Neutrophil (primary cell): ENCODE measurements around the gene CD300LB.

ENCODE experiments used
- H3K27ac ChIP-seq: fragments of 200-600 bp; sonication (generic); 2 replicates; pipeline ENCODE4 v1.5.1; 2016; ENCODE audit warnings: mild to moderate bottlenecking, moderate library complexity
- H3K27me3 ChIP-seq: fragments of 200-600 bp; sonication (generic); 2 replicates; pipeline ENCODE4 v1.6.0; 2016; ENCODE audit warnings: mild to moderate bottlenecking
- H3K36me3 ChIP-seq: fragments of 200-600 bp; sonication (generic); 2 replicates; pipeline ENCODE4 v1.5.1; 2017
- H3K4me1 ChIP-seq, 2 experiments: fragments of 200-600 bp in 1 of 2; sonication (generic) in 1 of 2; 1 replicate in 1 of 2; 2 replicates in 1 of 2; pipeline versions ENCODE4 v1.5.1 to v1.6.1; 2013 to 2016; ENCODE audit warnings: low read depth in 1 of 2, low read length in 1 of 2, mild to moderate bottlenecking in 1 of 2, moderate library complexity in 1 of 2; ENCODE audit not compliant: control insufficient read depth in 1 of 2, insufficient read depth in 1 of 2
- H3K4me3 ChIP-seq, 2 experiments: fragments of 200-600 bp in 1 of 2; sonication (generic) in 1 of 2; 1 replicate in 1 of 2; 2 replicates in 1 of 2; pipeline ENCODE4 v1.5.1; 2013 to 2016; ENCODE audit warnings: low read depth in 1 of 2, low read length in 1 of 2, mild to moderate bottlenecking in 1 of 2, moderate library complexity in 1 of 2
- H3K9me3 ChIP-seq: fragments of 200-600 bp; sonication (generic); 2 replicates; pipeline ENCODE4 v1.5.1; 2016
- CTCF ChIP-seq: fragments of 200-600 bp; sonication (generic); IDR thresholded peaks from 2 replicates; pipeline ENCODE4 v1.5.1; 2016; ENCODE audit warnings: antibody characterized with exemption

CD300LB gene

GRCh38 chr17:74542727-74543383 lies 11.6 kb upstream of the CD300LB start:
- no peaks in the 10 kb centered on the region for H3K27me3 ChIP-seq
- no peaks in the 10 kb centered on the region for H3K36me3 ChIP-seq
- no peak for TF ChIP-seq CTCF
- H3K4me3 ChIP-seq: no peak overlapping the region
- H3K27ac ChIP-seq: no peak overlapping the region
- H3K9me3 ChIP-seq: no peaks in the 10 kb centered on the region
- peaks cover 0 to 7% of the 10 kb centered on the region in 2 experiments for H3K4me1 ChIP-seq

- Histone ChIP-seq H3K4me3 (no peak overlapping the region), H3K4me1 (peaks cover 0 to 7% of the 10 kb centered on the region in 2 experiments), H3K9me3 (no peaks in the 10 kb centered on the region), H3K27me3 (no peaks in the 10 kb centered on the region), H3K36me3 (no peaks in the 10 kb centered on the region), H3K27ac (no peak overlapping the region)
- no peak for TF ChIP-seq CTCF
These were observed 10.9 kb upstream of the CD300LB start for GRCh38 chr17:74542166-74542565.

- Histone ChIP-seq H3K27me3 (no peaks in the 10 kb centered on the region), H3K4me1 (peaks cover 0 to 7% of the 10 kb centered on the region in 2 experiments), H3K4me3 (no peak overlapping the region), H3K36me3 (no peaks in the 10 kb centered on the region), H3K27ac (no peak overlapping the region), H3K9me3 (no peaks in the 10 kb centered on the region)
- TF ChIP-seq CTCF: no peak
These were observed 10.2 kb upstream of the CD300LB start for GRCh38 chr17:74541176-74542111.

- H3K36me3 ChIP-seq: no peaks in the 10 kb centered on the region
- no peak overlapping the region for H3K4me3 ChIP-seq
- H3K4me1 ChIP-seq: no peaks in the 10 kb centered on the region
- no peaks in the 10 kb centered on the region for H3K27me3 ChIP-seq
- H3K27ac ChIP-seq: no peak overlapping the region
- H3K9me3 ChIP-seq: no peaks in the 10 kb centered on the region
- TF ChIP-seq CTCF: no peak
These were observed 8.1 kb upstream of the CD300LB start for GRCh38 chr17:74539281-74539820.

GRCh38 chr17:74536890-74537289 lies 5.6 kb upstream of the CD300LB start:
- Histone ChIP-seq H3K27ac (no peak overlapping the region), H3K4me1 (peaks cover 17 to 20% of the 10 kb centered on the region in 2 experiments), H3K4me3 (no peak overlapping the region), H3K36me3 (no peaks in the 10 kb centered on the region), H3K27me3 (no peaks in the 10 kb centered on the region), H3K9me3 (no peaks in the 10 kb centered on the region)
- TF ChIP-seq CTCF: no peak
